ENCODE data around the gene CLEC9A.

- peak; percentile 26 to 57 (median 46) for TF ChIP-seq CTCF (IDR thresholded peaks at IDR 0.05)
- TF ChIP-seq EP300 (IDR thresholded peaks at IDR 0.05), result no peak
- no peak for TF ChIP-seq POLR2A (IDR thresholded peaks at IDR 0.05)
- no peak for TF ChIP-seq POLR2AphosphoS5 (IDR thresholded peaks at IDR 0.05)
Observed at GRCh38 chr12:10033783-10034545, 3.5 kb downstream of the CLEC9A start.

Measured in gastroesophageal sphincter (tissue), 3 donors.